Fibroblast of the aortic adventitia (primary cell): ENCODE measurements around the gene CD209. TPM values are rescaled to one million over a fixed set of nuclear protein-coding genes. Genes with fewer than 3 reads are reported as not detected.

Experiments used
- DNase-seq: peaks from one replicate; pipeline ENCODE4 v3.0.0-alpha.2; 2010; ENCODE audit warnings: low read depth
- H3K4me3 ChIP-seq: 2 replicates; pipeline ENCODE4 v1.5.1; 2011; ENCODE audit warnings: low read depth, mild to moderate bottlenecking, control low read depth, low read length, moderate library complexity
- CTCF ChIP-seq: IDR thresholded peaks from 2 replicates; pipeline ENCODE4 v1.5.1; 2011; ENCODE audit warnings: mild to moderate bottlenecking, low read length, control low read depth, inconsistent platforms; ENCODE audit not compliant: insufficient read depth
- total RNA-seq: library from RNA; depleted of rRNA; stranded (reverse); fragments of >200 nt; gene quantifications from 2 replicates; pipeline ENCODE4 v1.2.3, GENCODE V29; 2012; ENCODE audit warnings: low replicate concordance

CD209 gene
- total RNA-seq, 1 donor: not detected

- DNase-seq: no peak
- no peak overlapping the region for H3K4me3 ChIP-seq
- no peak for TF ChIP-seq CTCF
Observed at GRCh38 chr19:7704280-7705060, 42.9 kb downstream of the CD209 start.

DNA sequence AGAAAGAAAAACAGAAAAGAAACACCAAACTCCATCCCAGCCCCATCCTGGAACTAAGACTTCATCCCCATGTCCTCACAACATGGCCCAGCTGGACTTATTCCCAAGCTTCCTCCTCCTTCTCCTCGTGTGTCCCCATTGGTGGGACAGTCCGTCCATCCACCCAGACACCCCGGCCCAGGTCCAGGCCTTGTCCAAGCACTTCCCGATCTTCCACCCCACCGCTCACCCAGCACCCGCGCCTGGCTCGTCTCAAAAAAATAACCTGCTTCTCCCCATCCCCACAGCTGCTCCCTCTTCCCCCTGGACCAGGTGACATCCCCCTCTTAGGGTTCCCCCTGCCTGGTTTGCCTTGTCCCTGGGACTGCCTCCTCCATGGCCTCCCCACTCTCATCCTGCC is 44.0 kb downstream of the CD209 start:
- no peak for DNase-seq
- no peak for TF ChIP-seq CTCF

GRCh38 chr19:7701654-7702457 is 45.5 kb downstream of the CD209 start, which contains the start of gene FCER2:
TSS of gene FCER2 (minus strand) at chr19:7702131. CDS start at chr19:7699760, 2,371 bp downstream.
- no peak for DNase-seq

More for the DNA sequence above, 44.0 kb downstream of the CD209 start:
- no peak overlapping the region for H3K4me3 ChIP-seq

DNA sequence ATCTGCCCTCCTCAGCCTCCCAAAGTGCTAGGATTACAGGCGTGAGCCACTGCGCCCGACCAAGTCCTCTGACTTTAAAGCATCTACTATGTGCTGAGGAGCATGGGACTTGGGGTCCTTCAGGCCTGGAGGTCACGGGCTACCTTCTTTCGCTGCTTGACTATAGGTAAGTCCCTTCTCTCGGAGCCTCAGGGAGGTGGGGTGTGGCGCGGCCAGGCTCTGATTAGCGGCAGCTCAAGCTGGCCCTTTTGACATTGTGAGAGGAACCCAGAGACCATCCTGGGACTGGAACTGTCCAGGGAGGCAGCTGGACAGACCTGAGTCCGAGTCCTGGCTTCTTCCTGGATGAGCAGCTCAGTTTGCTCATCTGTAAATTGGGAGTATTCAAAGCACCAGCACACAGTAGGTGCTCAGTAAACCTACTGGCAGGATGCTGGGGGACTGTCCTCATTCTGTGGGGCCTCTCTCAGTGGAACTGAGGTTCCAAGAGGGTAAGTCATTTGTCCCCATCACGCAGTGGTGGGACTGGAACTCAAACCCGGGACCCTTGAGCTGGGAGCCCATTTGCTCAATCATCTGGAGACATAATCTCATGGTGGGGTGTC is 46.2 kb downstream of the CD209 start:
- H3K4me3 ChIP-seq: no peak overlapping the region
- no peak for TF ChIP-seq CTCF
- no peak for DNase-seq

More at GRCh38 chr19:7701654-7702457, 45.5 kb downstream of the CD209 start, which contains the start of gene FCER2:
- TF ChIP-seq CTCF: no peak
- no peak within 1 kb of the TSS for H3K4me3 ChIP-seq

DNA sequence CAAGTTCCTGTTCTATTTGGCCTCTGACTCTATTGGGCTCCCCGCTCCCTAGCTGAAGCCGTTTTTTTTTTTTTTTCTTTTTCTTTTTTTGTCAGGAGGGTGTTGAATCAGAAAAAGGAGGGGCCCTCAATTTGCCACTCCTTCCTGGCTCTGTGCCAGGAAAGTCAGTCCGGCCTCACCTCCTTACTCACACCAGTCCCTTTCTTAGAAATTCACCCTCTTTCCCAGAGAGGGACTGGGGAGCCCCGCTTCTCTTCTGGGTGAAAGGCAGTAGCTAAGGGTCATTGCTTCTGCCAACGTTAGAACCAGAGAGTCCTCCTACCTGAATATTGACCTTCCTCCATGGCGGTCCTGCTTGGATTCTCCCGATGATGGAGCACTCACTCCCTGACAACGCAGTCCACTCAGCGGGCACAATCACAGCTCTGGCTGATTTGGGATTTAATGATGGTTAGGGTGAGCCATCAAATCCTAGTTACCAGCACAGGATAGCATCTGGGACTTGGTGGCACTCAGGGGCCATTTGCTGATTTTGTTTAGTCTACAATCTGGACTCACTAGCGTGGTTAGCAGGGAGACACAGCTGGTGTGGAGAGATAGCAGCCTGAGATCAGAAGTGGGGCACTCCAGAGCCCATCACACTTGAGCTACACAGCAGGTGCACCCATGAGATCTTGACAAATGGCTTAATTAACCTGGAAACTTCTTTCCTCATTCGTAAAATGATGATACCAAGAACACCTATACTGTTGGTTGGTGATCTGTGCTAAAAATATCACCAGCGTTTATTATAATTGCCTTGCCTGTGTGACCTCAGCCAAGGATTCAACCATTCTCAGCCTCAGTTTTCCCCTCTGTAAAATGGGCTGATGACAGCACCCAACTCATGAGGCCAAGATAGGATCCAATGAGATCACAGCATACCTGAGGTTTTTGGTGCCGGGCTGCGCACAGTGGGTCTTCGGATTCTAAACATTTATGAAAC is 47.6 kb downstream of the CD209 start:
- DNase-seq: peak; percentile 20
- no peak for TF ChIP-seq CTCF
- H3K4me3 ChIP-seq: no peak overlapping the region

GRCh38 chr19:7699003-7699402 is 48.3 kb downstream of the CD209 start:
- DNase-seq: no peak
- TF ChIP-seq CTCF: no peak

More at GRCh38 chr19:7699003-7699402, 48.3 kb downstream of the CD209 start:
- H3K4me3 ChIP-seq: no peak overlapping the region
